Activated T-helper 9 cell treated with anti-CD3 and anti-CD28 coated beads, Interleukin-2, amount 50 U/mL, for 16 hours (primary cell): ENCODE data around the gene COL12A1.

Experiments used
- DNase-seq: peaks from one replicate; pipeline ENCODE4 v3.0.0-alpha.2; 2020; ENCODE audit warnings: low read depth

Gene COL12A1

GRCh38 chr6:75143191-75143590, 62.7 kb downstream of the COL12A1 start:
- no peak for DNase-seq

- no peak for DNase-seq
These were observed 63.1 kb downstream of the COL12A1 start for GRCh38 chr6:75142721-75143120.

- no peak for DNase-seq
These were observed 70.0 kb downstream of the COL12A1 start for GRCh38 chr6:75135876-75136275.

- DNase-seq: no peak
These were observed 70.4 kb downstream of the COL12A1 start for GRCh38 chr6:75135450-75135849.

- DNase-seq: no peak
These were observed 75.1 kb downstream of the COL12A1 start for GRCh38 chr6:75130784-75131183.

GRCh38 chr6:75128878-75129570, 76.8 kb downstream of the COL12A1 start:
- DNase-seq: no peak

GRCh38 chr6:75126518-75126917, 79.3 kb downstream of the COL12A1 start:
- no peak for DNase-seq

GRCh38 chr6:75124983-75125382, 80.9 kb downstream of the COL12A1 start:
- DNase-seq: no peak

- DNase-seq: no peak
These were observed 81.8 kb downstream of the COL12A1 start for GRCh38 chr6:75124085-75124484.

- DNase-seq: no peak
These were observed 86.8 kb downstream of the COL12A1 start for GRCh38 chr6:75118925-75119515.

- no peak for DNase-seq
These were observed 88.2 kb downstream of the COL12A1 start for GRCh38 chr6:75117701-75118100.

- DNase-seq: no peak
These were observed 88.9 kb downstream of the COL12A1 start for GRCh38 chr6:75116946-75117345.

GRCh38 chr6:75115481-75115880, 90.4 kb downstream of the COL12A1 start:
- no peak for DNase-seq

GRCh38 chr6:75114806-75115205, 91.0 kb downstream of the COL12A1 start:
- no peak for DNase-seq

- no peak for DNase-seq
These were observed 91.7 kb downstream of the COL12A1 start for GRCh38 chr6:75114195-75114594.

- DNase-seq: no peak
These were observed 92.4 kb downstream of the COL12A1 start for GRCh38 chr6:75113446-75113845.

- DNase-seq: no peak
These were observed 96.1 kb downstream of the COL12A1 start for GRCh38 chr6:75109765-75110164.

- no peak for DNase-seq
These were observed 96.8 kb downstream of the COL12A1 start for GRCh38 chr6:75109022-75109421.

GRCh38 chr6:75108333-75108974, 97.4 kb downstream of the COL12A1 start:
- DNase-seq: no peak

- DNase-seq: no peak
These were observed 97.9 kb downstream of the COL12A1 start for GRCh38 chr6:75107913-75108312.

- DNase-seq: no peak
These were observed 99.4 kb downstream of the COL12A1 start for GRCh38 chr6:75106426-75106825.

GRCh38 chr6:75103431-75103830, 102.4 kb downstream of the COL12A1 start:
- no peak for DNase-seq

GRCh38 chr6:75102301-75102700, 103.6 kb downstream of the COL12A1 start:
- DNase-seq: no peak

GRCh38 chr6:75101896-75102295, 104.0 kb downstream of the COL12A1 start:
- DNase-seq: no peak
